ENCODE results near the gene RASSF7.

GRCh38 chr11:518463-519202 is 42.1 kb upstream of the RASSF7 start:
- TF ChIP-seq CTCF (conservative IDR thresholded peaks at IDR 0.05 in 1 of 2, IDR thresholded peaks at IDR 0.05 in 1 of 2; ENCODE audit: extremely low read depth in 1 of 2, insufficient read depth in 1 of 2, low read depth in 1 of 2, low read length in 2 of 2) = peak; percentile 72 to 85
- no peak for TF ChIP-seq EZH2 (IDR thresholded peaks at IDR 0.05; ENCODE audit: borderline replicate concordance, low read length)

Data from mammary epithelial cell (primary cell).